ENCODE measurements around the gene GNS. TPM values are rescaled to one million over a fixed set of nuclear protein-coding genes. Genes with fewer than 3 reads are reported as not detected.

Gene GNS
- total RNA-seq (2021) (68.4 and 74.9 TPM in 2 replicates), Bru-seq, nascent RNA (percentile 72 among the genes with signal in this experiment), BruChase-seq, experiment 1, labeled RNA remaining after a 2-hour chase (percentile 75 among the genes with signal in this experiment), BruChase-seq, experiment 2, labeled RNA remaining after a 6-hour chase (percentile 83 among the genes with signal in this experiment)
- long read RNA-seq, full-length matches to known transcripts, result 85 of 102 reads
- long read RNA-seq, partial matches to known transcripts, result 4 of 102 reads
- long read RNA-seq, other reads (novel, unspliced or antisense), result 13 of 102 reads

GRCh38 chr12:64759035-64759894 is at the start of gene GNS:
Gene GNS, minus strand, starts transcription at chr12:64759406. Its CDS starts 130 bp downstream, at chr12:64759276.
- intact Hi-C loops (cut with micrococcal nuclease; ENCODE audit: unreplicated experiment), result no loop called here
- Histone ChIP-seq H3K36me3 (ENCODE audit: low read depth) (no peaks in the 10 kb centered on the region), H3K79me2 (ENCODE audit: low read depth) (peaks cover 27% of the 10 kb centered on the region), H3K4me1 (replicated peaks; ENCODE audit: insufficient read depth) (peaks cover 24% of the 10 kb centered on the region), H3K27ac (peak within 1 kb of the TSS; percentile 63), H2AFZ (peak within 1 kb of the TSS; percentile 99), H3K4me3 (peak within 1 kb of the TSS; percentile 66), H3K4me2 (peak within 1 kb of the TSS; percentile 91), H3K9me3 (ENCODE audit: insufficient read depth, low read depth) (no peaks in the 10 kb centered on the region), H3K27me3 (ENCODE audit: insufficient read depth, low read depth) (no peaks in the 10 kb centered on the region), H4K20me1 (ENCODE audit: insufficient read depth) (no peaks in the 10 kb centered on the region), H3F3A (ENCODE audit: insufficient read depth, low read depth) (peaks cover 20% of the 10 kb centered on the region), H3K9me2 (ENCODE audit: insufficient read depth) (no peaks in the 10 kb centered on the region)
- TF ChIP-seq CTCF (conservative IDR thresholded peaks at IDR 0.05), result no peak
- ChIA-PET CTCF (interaction anchor here (0.6 kb wide), 1 partner anchor 23 kb away, joined by 5 read pairs; no protein-coding TSS in a partner anchor), POLR2A (ENCODE audit: unreplicated experiment) (interaction anchor here (0.6 kb wide), 1 partner anchor 19 kb away, joined by 3 read pairs; no protein-coding TSS in a partner anchor)
- DNase-seq, result peak; percentile 82 to 97
- TSS peak; percentile 35 for BruUV-seq (replicated peaks)

- peaks cover 28% of the 10 kb centered on the region for H3K4me1 ChIP-seq (replicated peaks; ENCODE audit: insufficient read depth)
- H3K27ac ChIP-seq, result no peak overlapping the region
- no peak overlapping the region for H3K4me3 ChIP-seq
- POLR2A ChIA-PET (ENCODE audit: unreplicated experiment), result no interaction called here
- H3K9me3 ChIP-seq (ENCODE audit: insufficient read depth, low read depth), result no peaks in the 10 kb centered on the region; the same call in 1 of the 2 replicates
- peaks cover 22% of the 10 kb centered on the region for H3F3A ChIP-seq (ENCODE audit: insufficient read depth, low read depth)
- H3K9me2 ChIP-seq (ENCODE audit: insufficient read depth), result no peaks in the 10 kb centered on the region
- H3K79me2 ChIP-seq (ENCODE audit: low read depth), result peaks cover 22% of the 10 kb centered on the region; the same call in 1 of the 2 replicates
- no peak for DNase-seq
- H2AFZ ChIP-seq, result no peak overlapping the region
- no peaks in the 10 kb centered on the region for H4K20me1 ChIP-seq (ENCODE audit: insufficient read depth)
- TF ChIP-seq EZH2 (IDR thresholded peaks at IDR 0.05; ENCODE audit: low read depth), result no peak
- no peak for TF ChIP-seq CTCF (conservative IDR thresholded peaks at IDR 0.05)
- H3K27me3 ChIP-seq (ENCODE audit: insufficient read depth, low read depth), result no peaks in the 10 kb centered on the region
- BruUV-seq (replicated peaks), result no TSS peak
- no peak overlapping the region for H3K4me2 ChIP-seq
- CTCF ChIA-PET, result no interaction called here
- H3K36me3 ChIP-seq (ENCODE audit: low read depth), result no peaks in the 10 kb centered on the region
- intact Hi-C loops (cut with micrococcal nuclease; ENCODE audit: unreplicated experiment), result no loop called here
These were observed 48.9 kb upstream of the GNS start for GRCh38 chr12:64808110-64808509.

DNA sequence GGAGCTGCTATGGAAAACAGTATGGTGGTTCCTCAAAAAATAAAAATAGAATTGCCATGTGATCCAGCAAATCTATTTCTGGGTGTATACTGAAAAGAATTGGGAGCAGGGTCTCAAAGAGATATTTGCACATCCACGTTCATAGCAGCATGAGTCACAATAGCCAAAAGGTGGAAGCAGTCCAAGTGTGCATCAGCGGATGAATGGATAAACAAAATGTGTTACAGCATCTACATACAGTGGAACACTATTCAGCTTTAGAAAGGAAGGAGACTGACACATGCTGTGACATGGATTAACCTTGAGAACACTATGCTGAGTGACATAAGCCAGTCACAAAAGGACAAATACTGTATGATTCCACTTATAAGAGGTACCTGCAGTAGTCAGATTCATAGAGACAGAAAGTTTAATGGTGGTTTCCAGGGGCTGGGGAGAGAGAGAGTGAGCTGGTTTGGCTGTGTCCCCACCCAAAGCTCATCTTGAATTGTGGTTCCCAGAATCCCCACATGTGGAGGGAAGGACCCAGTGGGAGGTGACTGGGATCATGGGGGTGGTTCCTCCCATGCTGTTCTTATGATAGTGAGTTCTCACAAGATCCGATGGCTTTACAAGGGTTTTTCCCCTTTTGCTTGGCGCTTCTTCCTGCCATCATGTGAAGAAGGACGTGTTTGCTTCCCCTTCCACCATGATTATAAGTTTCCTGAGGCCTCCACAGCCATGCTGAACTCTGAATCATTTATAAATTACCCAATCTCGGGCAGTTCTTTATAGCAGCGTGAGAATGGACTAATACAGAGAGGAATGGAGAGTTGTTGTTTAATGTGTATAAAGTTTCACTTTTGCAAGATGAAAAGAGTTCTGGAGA is 47.6 kb upstream of the GNS start:
- no peaks in the 10 kb centered on the region for H3K36me3 ChIP-seq (ENCODE audit: low read depth)
- no peak overlapping the region for H2AFZ ChIP-seq
- H3K27me3 ChIP-seq (ENCODE audit: insufficient read depth, low read depth), result no peaks in the 10 kb centered on the region
- H3K27ac ChIP-seq, result no peak overlapping the region
- no peaks in the 10 kb centered on the region; the same call in 1 of the 2 replicates for H3K9me3 ChIP-seq (ENCODE audit: insufficient read depth, low read depth)
- DNase-seq, result no peak
- intact Hi-C loops (cut with micrococcal nuclease; ENCODE audit: unreplicated experiment), result no loop called here
- peaks cover 28% of the 10 kb centered on the region for H3K4me1 ChIP-seq (replicated peaks; ENCODE audit: insufficient read depth)
- H3K4me2 ChIP-seq, result no peak overlapping the region
- H3K4me3 ChIP-seq, result no peak overlapping the region
- peaks cover 23% of the 10 kb centered on the region for H3F3A ChIP-seq (ENCODE audit: insufficient read depth, low read depth)
- no peak for TF ChIP-seq CTCF (conservative IDR thresholded peaks at IDR 0.05)
- TF ChIP-seq EZH2 (IDR thresholded peaks at IDR 0.05; ENCODE audit: low read depth), result no peak
- H4K20me1 ChIP-seq (ENCODE audit: insufficient read depth), result no peaks in the 10 kb centered on the region
- no peaks in the 10 kb centered on the region for H3K9me2 ChIP-seq (ENCODE audit: insufficient read depth)
- peaks cover 18% of the 10 kb centered on the region; the same call in 1 of the 2 replicates for H3K79me2 ChIP-seq (ENCODE audit: low read depth)
- ChIA-PET POLR2A (ENCODE audit: unreplicated experiment) (no interaction called here), CTCF (interaction anchor here (0.5 kb wide), 1 partner anchor 11 kb away, joined by 4 read pairs; no protein-coding TSS in a partner anchor)
- BruUV-seq (replicated peaks), result no TSS peak

All from PC-9 (cell line).